Right atrium auricular region (tissue), 2 donors: ENCODE results near the gene CHP2. TPM values are rescaled to one million over a fixed set of nuclear protein-coding genes. Genes with fewer than 3 reads are reported as not detected.
A peak's percentile ranks its signal among the peaks of the same experiment; 100 is the strongest.

Experiments used
- DNase-seq: peaks from one replicate; pipeline ENCODE4 v3.0.0-alpha.2; 2019; ENCODE audit warnings: low spot score
- H3K27ac ChIP-seq, 2 donors: fragments of 200-600 bp; sonication (generic); 1 replicate in 1 of 2; 2 replicates in 1 of 2; pipeline ENCODE4 v1.5.1; 2016 to 2019
- H3K27me3 ChIP-seq, 2 donors: fragments of 200-600 bp; sonication (generic); one replicate each; pipeline versions ENCODE4 v1.5.1 to v1.6.0; 2017 to 2019
- H3K36me3 ChIP-seq: fragments of 200-600 bp; sonication (generic); one replicate; pipeline ENCODE4 v1.5.1; 2016
- H3K4me1 ChIP-seq, 2 donors: fragments of 200-600 bp; sonication (generic); one replicate each; pipeline versions ENCODE4 v1.5.1 to v1.6.0; 2017 to 2019
- H3K4me3 ChIP-seq, 2 donors: fragments of 200-600 bp; sonication (generic); 1 replicate in 1 of 2; 2 replicates in 1 of 2; pipeline ENCODE4 v1.5.1; 2017 to 2019; ENCODE audit warnings: mild to moderate bottlenecking in 1 of 2, moderate library complexity in 1 of 2
- H3K9me3 ChIP-seq, 2 donors: fragments of 200-600 bp; sonication (generic); one replicate each; pipeline ENCODE4 v1.5.1; 2019
- CTCF ChIP-seq, 2 donors: fragments of 200-600 bp; sonication (generic); IDR thresholded peaks; one replicate each; pipeline ENCODE4 v1.5.1; 2019; ENCODE audit warnings: antibody characterized with exemption in 2 of 2
- total RNA-seq, 2 donors: library from RNA; depleted of rRNA; stranded (reverse); fragments of >200 nt; gene quantifications; one replicate each; pipeline ENCODE4 v1.1.0, GENCODE V29; 2016

Gene CHP2
- not detected for total RNA-seq

DNA sequence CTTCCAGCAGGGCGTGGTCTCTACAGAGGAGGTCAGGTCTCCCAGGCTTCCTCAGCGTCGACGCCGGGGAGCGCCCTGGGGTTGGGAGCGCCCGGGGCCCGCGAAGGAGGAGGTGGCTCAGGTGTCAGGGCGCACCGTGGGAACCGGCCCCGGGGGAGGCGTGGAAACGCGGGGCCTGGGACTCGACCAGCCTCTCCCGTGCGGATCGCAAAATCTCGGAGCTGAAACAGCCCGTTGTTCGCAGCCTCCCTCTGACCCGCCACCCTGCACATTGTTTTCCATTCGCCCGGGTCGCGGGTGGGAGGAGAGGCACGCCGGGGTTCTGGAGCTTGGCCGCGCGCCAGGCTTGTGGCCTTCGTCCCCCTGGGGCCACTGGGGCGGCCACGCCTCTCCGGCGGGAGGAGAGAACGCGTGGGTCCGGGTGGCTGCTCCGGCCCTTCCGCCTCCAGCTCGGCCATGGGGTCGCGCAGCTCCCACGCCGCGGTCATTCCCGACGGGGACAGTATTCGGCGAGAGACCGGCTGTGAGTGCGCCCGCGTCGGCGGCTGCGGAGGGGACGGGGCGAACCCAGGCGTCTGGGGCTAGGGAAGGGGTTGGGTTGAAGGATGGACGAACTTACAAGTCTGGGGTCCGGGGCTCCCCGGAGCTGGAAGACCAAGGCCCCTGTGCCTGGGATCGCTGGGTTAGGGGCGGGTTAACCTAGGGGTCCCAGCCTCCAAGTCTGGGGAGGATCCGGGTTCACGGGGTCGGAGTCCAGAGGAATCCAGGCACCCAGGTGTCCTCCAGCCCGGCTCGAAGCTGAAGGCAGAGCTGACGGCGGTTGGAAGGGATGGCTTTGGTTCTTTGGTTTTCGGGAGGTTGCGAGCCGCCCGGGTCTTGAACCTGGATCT lies at the start of gene CHP2:
TSS of gene CHP2 (plus strand) at position 433 of the 890 bp plus-strand sequence. CDS start at position 457, 24 bp downstream.
- H3K36me3 ChIP-seq: no peaks in the 10 kb centered on the region
- DNase-seq: peak; percentile 21
- peak within 1 kb of the TSS in 1 of 2 donors; percentile 34 for H3K4me3 ChIP-seq
- H3K27ac ChIP-seq: no peak within 1 kb of the TSS
- TF ChIP-seq CTCF (IDR thresholded peaks at IDR 0.05): no peak
- H3K27me3 ChIP-seq: peaks cover 12 to 13% of the 10 kb centered on the region in 2 donors
- no peaks in the 10 kb centered on the region for H3K9me3 ChIP-seq
- H3K4me1 ChIP-seq: peaks cover 0 to 11% of the 10 kb centered on the region in 2 donors

- no peak for TF ChIP-seq CTCF (IDR thresholded peaks at IDR 0.05)
- Histone ChIP-seq H3K36me3 (no peaks in the 10 kb centered on the region), H3K4me1 (no peaks in the 10 kb centered on the region), H3K9me3 (peaks cover 0 to 28% of the 10 kb centered on the region in 2 donors), H3K27me3 (no peaks in the 10 kb centered on the region), H3K27ac (no peak overlapping the region), H3K4me3 (no peak overlapping the region)
- no peak for DNase-seq
Measured at GRCh38 chr16:23705517-23705902, 49.3 kb upstream of the CHP2 start.

DNA sequence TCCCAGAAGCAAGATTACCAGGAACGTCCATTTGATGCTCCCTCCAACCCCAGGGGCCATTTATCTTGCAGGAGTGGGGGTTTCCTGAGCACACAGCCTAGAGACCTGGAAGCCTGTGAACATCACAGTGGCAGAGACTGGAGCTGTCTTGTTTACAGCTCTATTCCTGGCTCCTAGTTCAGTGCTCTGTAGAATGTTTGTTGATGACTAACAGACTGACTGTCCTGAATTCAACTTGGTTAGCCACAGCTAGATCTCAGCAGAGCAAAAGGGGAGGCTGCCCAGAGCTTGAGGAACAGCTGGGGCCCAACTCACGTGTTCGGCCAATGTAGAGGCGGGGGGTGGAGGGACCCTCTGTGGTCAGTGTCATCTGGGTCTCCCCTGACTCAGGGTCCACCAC lies 48.4 kb upstream of the CHP2 start:
- no peaks in the 10 kb centered on the region for H3K27me3 ChIP-seq
- no peak for DNase-seq
- H3K36me3 ChIP-seq: no peaks in the 10 kb centered on the region
- TF ChIP-seq CTCF (IDR thresholded peaks at IDR 0.05): no peak
- peaks cover 0 to 30% of the 10 kb centered on the region in 2 donors for H3K9me3 ChIP-seq
- H3K4me3 ChIP-seq: no peak overlapping the region
- no peaks in the 10 kb centered on the region for H3K4me1 ChIP-seq
- H3K27ac ChIP-seq: no peak overlapping the region

- H3K4me3 ChIP-seq: no peak overlapping the region
- H3K27ac ChIP-seq: no peak overlapping the region
- no peaks in the 10 kb centered on the region for H3K4me1 ChIP-seq
- no peak for DNase-seq
- TF ChIP-seq CTCF (IDR thresholded peaks at IDR 0.05): no peak
- peaks cover 0 to 4% of the 10 kb centered on the region in 2 donors for H3K27me3 ChIP-seq
- H3K36me3 ChIP-seq: no peaks in the 10 kb centered on the region
- peaks cover 0 to 22% of the 10 kb centered on the region in 2 donors for H3K9me3 ChIP-seq
Measured at GRCh38 chr16:23709536-23709935, 45.3 kb upstream of the CHP2 start.

DNA sequence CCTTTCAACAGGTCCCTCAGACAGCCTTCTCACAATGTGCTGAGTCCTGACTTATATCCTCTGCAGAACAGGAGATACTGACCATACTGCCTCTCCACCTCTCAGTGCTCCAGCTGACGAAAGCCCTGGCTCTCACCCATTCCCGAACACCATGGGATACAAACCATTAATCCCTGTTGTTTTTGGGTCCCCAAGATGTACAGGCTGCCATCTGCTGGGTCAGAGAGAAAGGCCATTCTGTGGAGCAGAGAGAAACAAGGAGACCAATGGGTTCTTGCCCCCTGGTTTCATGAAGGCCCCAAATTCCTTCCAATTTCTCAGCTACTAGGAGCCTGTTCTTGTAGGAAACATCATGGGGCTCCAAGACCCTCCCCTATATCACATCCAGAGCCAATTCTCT lies 44.8 kb upstream of the CHP2 start:
- no peak for TF ChIP-seq CTCF (IDR thresholded peaks at IDR 0.05)
- H3K36me3 ChIP-seq: no peaks in the 10 kb centered on the region
- H3K4me3 ChIP-seq: no peak overlapping the region
- no peak for DNase-seq
- peaks cover 0 to 22% of the 10 kb centered on the region in 2 donors for H3K9me3 ChIP-seq
- no peaks in the 10 kb centered on the region for H3K4me1 ChIP-seq
- no peak overlapping the region for H3K27ac ChIP-seq
- H3K27me3 ChIP-seq: peaks cover 0 to 4% of the 10 kb centered on the region in 2 donors
